ENCODE data around the gene FRYL.

Gene FRYL

GRCh38 chr4:48542888-48543287 lies 237.2 kb downstream of the FRYL start:
- no peak for DNase-seq

- DNase-seq: no peak
These were observed 240.5 kb downstream of the FRYL start for GRCh38 chr4:48539597-48539996.

- peak; percentile 30 for DNase-seq
These were observed 241.7 kb downstream of the FRYL start for GRCh38 chr4:48538358-48538757.

DNA sequence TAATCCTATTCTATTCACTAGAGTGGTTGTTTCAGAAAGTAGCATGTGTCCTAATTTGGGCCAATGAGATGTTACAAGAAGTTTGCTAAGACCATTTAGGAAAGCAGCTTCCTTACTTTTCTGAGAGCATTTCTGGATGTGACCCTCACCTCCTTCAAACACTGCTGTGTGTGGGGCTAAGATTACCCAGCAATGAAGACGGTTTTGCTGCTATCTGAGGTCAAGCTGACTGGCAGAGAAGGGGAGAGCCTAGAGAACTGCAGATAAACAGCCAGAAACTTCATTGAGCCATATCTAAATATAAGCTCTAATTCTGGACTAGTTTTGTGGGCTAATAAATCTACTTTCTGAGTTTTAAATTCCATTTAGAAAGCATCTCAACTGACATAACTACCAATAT lies 253.7 kb downstream of the FRYL start:
- no peak for DNase-seq

GRCh38 chr4:48518143-48518542 lies 261.9 kb downstream of the FRYL start:
- DNase-seq: no peak

DNA sequence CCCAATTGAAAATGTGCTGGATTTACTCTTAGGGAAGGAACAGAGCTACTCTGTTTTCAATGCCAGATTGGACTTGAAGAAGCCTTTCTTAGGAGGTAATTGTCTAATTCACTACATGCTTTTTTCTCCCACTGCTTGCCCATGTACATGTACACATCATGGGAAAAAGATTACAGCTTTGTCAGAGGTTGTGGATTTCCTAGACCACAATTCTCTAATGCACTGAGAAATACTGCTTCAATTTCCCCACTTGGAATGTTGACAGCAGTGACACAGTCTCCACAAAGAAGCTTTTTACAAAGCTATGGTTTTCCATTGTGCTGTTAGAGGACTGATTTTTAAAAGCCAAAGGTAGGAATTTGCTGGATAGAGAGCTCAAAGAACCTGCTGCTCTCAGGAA lies 270.5 kb downstream of the FRYL start:
- DNase-seq: no peak

- DNase-seq: no peak
These were observed 273.4 kb downstream of the FRYL start for GRCh38 chr4:48506716-48507115.

DNA sequence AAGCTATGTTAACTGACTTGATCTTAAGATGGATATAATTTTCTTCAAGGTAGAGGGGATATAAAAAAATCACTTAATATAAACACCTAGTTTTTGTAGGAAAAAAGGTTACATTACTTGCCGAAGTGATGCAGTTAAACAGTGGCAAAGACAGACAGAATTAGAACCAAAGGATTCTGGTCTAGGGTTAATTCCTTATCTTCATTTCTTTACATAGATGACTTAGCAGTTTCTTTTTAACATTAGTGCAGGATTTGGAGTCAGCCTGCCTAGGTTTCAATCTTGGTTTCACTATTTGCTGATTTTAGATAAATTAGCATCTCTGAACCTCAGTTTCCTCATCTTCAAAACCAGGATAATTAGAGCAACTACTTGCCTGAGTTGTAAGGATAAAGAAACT lies 275.7 kb downstream of the FRYL start:
- no peak for DNase-seq

DNA sequence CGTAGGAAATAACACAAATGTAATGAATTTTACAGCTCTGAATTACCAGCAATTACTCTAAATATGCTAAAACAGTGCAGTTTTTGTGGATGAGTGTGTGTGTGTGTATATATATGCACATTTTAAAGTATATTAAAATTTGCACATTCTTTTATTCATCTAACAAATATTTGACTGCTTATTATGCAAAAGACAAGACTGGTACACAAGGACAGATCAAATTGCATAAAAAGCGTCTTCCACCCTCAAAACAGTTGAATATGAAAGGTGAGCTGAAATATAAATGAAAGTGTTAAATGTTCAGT lies 276.1 kb downstream of the FRYL start:
- DNase-seq: no peak

GRCh38 chr4:48503233-48504025 lies 276.6 kb downstream of the FRYL start:
- DNase-seq: no peak

GRCh38 chr4:48499551-48500066 lies 280.5 kb downstream of the FRYL start:
- no peak for DNase-seq

DNA sequence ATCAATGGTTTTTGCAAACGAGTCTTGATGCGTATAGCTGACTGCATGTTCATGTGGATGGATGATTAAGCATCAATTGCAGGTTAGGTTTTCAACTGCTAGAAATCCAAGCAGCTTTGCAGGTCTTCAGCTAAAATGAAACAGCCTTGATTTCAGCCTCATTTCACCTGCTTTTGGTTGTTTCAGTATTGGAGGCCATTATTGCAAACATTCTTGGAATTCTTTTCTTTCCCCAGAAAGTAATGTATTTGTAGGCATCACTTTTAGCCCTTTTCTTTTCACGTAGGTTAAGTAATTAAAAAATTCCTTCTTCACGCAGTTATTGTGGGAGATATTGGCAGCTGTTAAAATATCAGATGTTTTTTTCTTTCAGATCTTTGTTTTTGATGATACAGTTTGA lies 281.2 kb downstream of the FRYL start:
- no peak for DNase-seq

DNA sequence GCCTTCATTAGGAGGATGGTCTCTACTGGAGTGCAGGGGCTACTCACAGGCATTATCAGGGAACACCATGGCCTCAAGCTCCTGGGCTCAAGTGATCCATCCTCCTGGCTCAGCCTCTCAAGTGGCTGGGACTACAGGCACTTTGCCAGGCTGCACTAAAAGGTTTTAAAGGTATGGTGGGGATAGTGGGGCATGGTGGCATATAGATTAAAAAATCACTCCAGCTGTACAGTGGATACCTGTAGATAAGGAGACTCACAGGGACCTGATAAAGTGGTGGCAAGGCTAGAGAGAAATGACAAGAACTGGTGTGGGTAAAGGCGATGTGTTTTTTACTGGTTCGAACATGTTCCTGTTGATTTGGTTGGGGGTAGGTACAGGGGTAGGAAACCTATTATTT lies 284.1 kb downstream of the FRYL start:
- DNase-seq: no peak

DNA sequence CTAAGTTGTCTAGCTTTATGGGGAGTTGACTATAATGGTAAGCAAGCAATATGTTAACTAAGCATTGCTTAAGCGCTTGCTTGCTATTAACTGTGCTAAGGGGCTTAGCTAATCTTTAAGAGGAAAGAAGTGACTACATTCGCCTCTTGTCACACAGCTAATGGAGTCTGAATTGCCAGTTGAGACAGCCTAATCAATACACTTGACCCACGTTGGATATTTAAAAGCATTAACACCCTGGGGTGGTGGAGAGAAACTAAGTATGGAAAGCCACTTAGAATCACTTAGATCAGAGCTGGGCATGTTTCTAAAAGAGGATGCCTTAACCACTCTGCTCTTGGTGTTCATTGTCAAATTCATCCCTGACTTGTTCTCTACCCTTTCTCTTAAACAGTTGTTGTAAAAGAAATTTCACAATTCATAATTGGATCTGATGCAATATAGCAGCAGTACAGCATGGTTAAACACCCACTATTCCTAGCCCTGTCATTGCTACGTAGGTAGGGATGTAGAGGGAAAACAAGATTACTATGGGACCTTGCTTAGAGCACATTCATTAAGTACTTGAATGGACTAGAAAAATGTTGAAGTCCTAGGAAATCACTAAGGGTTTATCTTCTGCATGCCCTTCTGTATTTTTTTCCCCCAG lies 286.5 kb downstream of the FRYL start:
- no peak for DNase-seq

- DNase-seq: no peak
These were observed 288.4 kb downstream of the FRYL start for GRCh38 chr4:48491514-48492176.

- DNase-seq: no peak
These were observed 289.2 kb downstream of the FRYL start for GRCh38 chr4:48490680-48491513.

GRCh38 chr4:48490012-48490679 lies 289.9 kb downstream of the FRYL start, which contains the start of gene ZAR1:
Gene ZAR1, plus strand, starts transcription at chr4:48490252. Its CDS starts 40 bp downstream, at chr4:48490292.
- DNase-seq: no peak

DNA sequence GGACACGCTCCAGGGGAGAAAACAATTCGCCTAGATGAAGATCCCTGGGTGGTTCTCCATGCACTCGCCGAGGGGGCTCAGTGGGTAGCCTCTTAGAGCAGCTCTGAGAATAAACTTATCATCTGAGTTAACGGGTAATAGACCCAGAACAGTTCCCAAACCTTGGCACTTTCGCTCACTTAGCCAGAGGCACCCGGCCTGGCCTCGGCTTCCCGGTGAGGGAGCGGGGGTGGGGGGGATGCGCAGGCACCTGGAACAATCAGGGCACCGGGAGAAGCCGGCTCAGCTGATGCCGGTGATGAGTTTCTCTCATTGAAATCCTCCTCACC lies 290.4 kb downstream of the FRYL start:
- DNase-seq: no peak

DNA sequence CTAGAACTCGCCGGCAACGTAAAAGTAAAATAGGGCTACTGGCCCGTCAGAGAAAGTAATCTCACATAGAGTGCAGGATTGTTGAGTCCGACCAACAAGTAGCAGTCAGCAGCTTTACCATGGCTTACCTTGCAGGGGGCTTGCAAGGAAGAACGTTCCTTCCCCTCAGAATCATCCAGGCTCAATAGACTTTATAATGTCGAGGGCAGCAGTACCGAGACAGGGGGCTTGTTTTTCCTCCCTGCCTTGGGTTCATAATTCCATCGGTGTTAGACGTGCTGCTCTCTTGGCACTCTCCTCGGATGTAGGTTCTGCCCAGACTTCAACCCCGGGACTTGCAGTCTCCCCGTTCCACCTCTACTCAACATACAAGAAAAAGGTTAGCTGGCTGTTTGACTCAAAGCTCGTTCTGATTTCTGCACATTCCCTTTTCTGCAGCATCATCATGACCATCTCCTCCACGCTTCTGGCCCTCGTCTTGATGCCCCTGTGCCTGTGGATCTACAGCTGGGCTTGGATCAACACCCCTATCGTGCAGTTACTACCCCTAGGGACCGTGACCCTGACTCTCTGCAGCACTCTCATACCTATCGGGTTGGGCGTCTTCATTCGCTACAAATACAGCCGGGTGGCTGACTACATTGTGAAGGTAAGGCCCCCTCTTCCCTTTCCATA lies 295.4 kb downstream of the FRYL start:
- DNase-seq: no peak

GRCh38 chr4:48483777-48484493 lies 296.1 kb downstream of the FRYL start:
- DNase-seq: no peak

All from NCI-H748 treated with DMSO at 0.1 percent for 48 hours (cell line).